ENCODE measurements around the gene LLCFC1.

DNA sequence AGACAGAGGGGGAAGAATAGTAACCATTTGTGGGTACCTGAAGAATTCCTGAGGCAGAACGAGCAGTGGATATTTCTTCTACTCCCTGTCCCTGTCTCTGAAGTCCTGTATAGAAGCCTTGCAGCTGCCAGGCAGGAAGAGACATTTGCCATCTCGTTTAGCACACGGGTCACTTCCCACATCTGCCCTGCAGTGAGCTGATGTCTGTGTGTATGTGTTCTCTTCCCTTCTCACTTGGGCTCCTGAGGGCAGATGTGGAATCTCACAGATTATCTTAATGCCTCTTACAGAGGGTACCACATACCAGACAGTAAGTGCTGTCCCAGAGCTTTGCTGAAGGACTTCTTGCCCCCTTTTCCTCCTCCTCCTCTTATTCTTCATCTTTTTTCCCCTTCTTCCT lies 39.6 kb upstream of the LLCFC1 start:
- TF ChIP-seq, protein P1, sequence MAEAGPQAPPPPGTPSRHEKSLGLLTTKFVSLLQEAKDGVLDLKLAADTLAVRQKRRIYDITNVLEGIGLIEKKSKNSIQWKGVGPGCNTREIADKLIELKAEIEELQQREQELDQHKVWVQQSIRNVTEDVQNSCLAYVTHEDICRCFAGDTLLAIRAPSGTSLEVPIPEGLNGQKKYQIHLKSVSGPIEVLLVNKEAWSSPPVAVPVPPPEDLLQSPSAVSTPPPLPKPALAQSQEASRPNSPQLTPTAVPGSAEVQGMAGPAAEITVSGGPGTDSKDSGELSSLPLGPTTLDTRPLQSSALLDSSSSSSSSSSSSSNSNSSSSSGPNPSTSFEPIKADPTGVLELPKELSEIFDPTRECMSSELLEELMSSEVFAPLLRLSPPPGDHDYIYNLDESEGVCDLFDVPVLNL (CRISPR knock-in tag; IDR thresholded peaks at IDR 0.05; ENCODE audit: borderline replicate concordance, low read depth): no peak
- TF ChIP-seq TP53 (CRISPR knock-in tag; IDR thresholded peaks at IDR 0.05) (no peak), TEAD4 (CRISPR knock-in tag; IDR thresholded peaks at IDR 0.05) (no peak)
- TF ChIP-seq, protein P2, sequence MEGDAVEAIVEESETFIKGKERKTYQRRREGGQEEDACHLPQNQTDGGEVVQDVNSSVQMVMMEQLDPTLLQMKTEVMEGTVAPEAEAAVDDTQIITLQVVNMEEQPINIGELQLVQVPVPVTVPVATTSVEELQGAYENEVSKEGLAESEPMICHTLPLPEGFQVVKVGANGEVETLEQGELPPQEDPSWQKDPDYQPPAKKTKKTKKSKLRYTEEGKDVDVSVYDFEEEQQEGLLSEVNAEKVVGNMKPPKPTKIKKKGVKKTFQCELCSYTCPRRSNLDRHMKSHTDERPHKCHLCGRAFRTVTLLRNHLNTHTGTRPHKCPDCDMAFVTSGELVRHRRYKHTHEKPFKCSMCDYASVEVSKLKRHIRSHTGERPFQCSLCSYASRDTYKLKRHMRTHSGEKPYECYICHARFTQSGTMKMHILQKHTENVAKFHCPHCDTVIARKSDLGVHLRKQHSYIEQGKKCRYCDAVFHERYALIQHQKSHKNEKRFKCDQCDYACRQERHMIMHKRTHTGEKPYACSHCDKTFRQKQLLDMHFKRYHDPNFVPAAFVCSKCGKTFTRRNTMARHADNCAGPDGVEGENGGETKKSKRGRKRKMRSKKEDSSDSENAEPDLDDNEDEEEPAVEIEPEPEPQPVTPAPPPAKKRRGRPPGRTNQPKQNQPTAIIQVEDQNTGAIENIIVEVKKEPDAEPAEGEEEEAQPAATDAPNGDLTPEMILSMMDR (IDR thresholded peaks at IDR 0.05): no peak
